SK-N-SH (cell line): ENCODE results near the gene CEBPA. TPM values are rescaled to one million over a fixed set of nuclear protein-coding genes. Genes with fewer than 3 reads are reported as not detected.

Experiments
- CTCF ChIA-PET: fragments of 300-600, 350-600 bp; formaldehyde crosslinking; extraction: SDS; loops from one replicate; lab custom pipeline; 2021; lab: Yijun Ruan, JAX
- POLR2A ChIA-PET: fragments of 350-600 bp; sonication (Branson Sonifier 250); formaldehyde crosslinking; extraction: SDS; loops from one replicate; lab custom pipeline; 2020; ENCODE audit warnings: antibody characterized with exemption, inconsistent platforms; lab: Yijun Ruan, JAX
- DNase-seq: peaks from one replicate; pipeline ENCODE4 v3.0.0; 2012
- H2AFZ ChIP-seq: fragments of 200-600 bp; sonication (generic); 2 replicates; pipeline ENCODE4 v1.8.1; 2016; ENCODE audit warnings: antibody characterized with exemption, mild to moderate bottlenecking, low read depth
- H3F3A ChIP-seq: fragments of 200-600 bp; sonication (generic); replicated peaks from 2 replicates; pipeline ENCODE3; 2016; ENCODE audit warnings: antibody characterized with exemption, mild to moderate bottlenecking; ENCODE audit not compliant: insufficient read depth
- H3K27ac ChIP-seq, 2 experiments: fragments of 200-500 bp in 1 of 2; fragments of 200-600 bp in 1 of 2; sonication (Bioruptor generic) in 1 of 2; sonication (generic), shearing (Covaris generic) in 1 of 2; 2 replicates each; pipeline versions ENCODE4 v1.5.1 to v1.6.1; 2014 to 2016; ENCODE audit warnings: low read depth in 2 of 2, inconsistent platforms in 1 of 2, low read length in 1 of 2, mild to moderate bottlenecking in 1 of 2, mixed read lengths in 1 of 2
- H3K27me3 ChIP-seq: fragments of 200-600 bp; sonication (generic), shearing (Covaris generic); 2 replicates; pipeline ENCODE4 v1.6.1; 2016; ENCODE audit warnings: mixed run types; ENCODE audit not compliant: insufficient read depth
- H3K36me3 ChIP-seq, 2 experiments: fragments of 200-500 bp in 1 of 2; fragments of 200-600 bp in 1 of 2; sonication (Bioruptor generic) in 1 of 2; sonication (generic) in 1 of 2; replicated peaks in 1 of 2; 2 replicates each; pipeline versions ENCODE3 to v1.5.1; 2014 to 2016; ENCODE audit warnings: low read length in 1 of 2, mild to moderate bottlenecking in 1 of 2; ENCODE audit not compliant: insufficient read depth in 2 of 2, control insufficient read depth in 1 of 2
- H3K4me1 ChIP-seq, 2 experiments: fragments of 200-500 bp in 1 of 2; fragments of 200-600 bp in 1 of 2; sonication (Bioruptor generic) in 1 of 2; sonication (generic), shearing (Covaris generic) in 1 of 2; 2 replicates each; pipeline versions ENCODE4 v1.5.1 to v1.6.1; 2014 to 2016; ENCODE audit warnings: low read depth in 1 of 2, low read length in 1 of 2, mixed run types in 1 of 2; ENCODE audit not compliant: insufficient read depth in 2 of 2, control insufficient read depth in 1 of 2
- H3K4me2 ChIP-seq: fragments of 200-600 bp; sonication (generic), shearing (Covaris generic); 2 replicates; pipeline ENCODE4 v1.6.1; 2017; ENCODE audit warnings: mixed run types
- H3K4me3 ChIP-seq, 2 experiments: fragments of 200-500 bp in 1 of 2; fragments of 200-600 bp in 1 of 2; sonication (Bioruptor generic) in 1 of 2; sonication (generic), shearing (Covaris generic) in 1 of 2; 2 replicates each; pipeline versions ENCODE4 v1.5.1 to v1.8.1; 2014 to 2016; ENCODE audit warnings: low read depth in 2 of 2, inconsistent platforms in 1 of 2, low read length in 1 of 2, mild to moderate bottlenecking in 1 of 2, mixed read lengths in 1 of 2, moderate library complexity in 1 of 2
- H3K79me2 ChIP-seq: fragments of 200-600 bp; sonication (generic); 2 replicates; pipeline ENCODE4 v1.8.1; 2017; ENCODE audit warnings: mild to moderate bottlenecking; ENCODE audit not compliant: insufficient read depth
- H3K9ac ChIP-seq: fragments of 200-600 bp; sonication (generic); 2 replicates; pipeline ENCODE4 v1.6.1; 2017; ENCODE audit warnings: mixed run types
- H3K9me2 ChIP-seq: fragments of 200-600 bp; sonication (generic); 2 replicates; pipeline ENCODE4 v1.6.1; 2017; ENCODE audit warnings: mixed run types
- H3K9me3 ChIP-seq: fragments of 200-600 bp; sonication (generic); 2 replicates; pipeline ENCODE4 v1.6.1; 2017; ENCODE audit warnings: mixed run types, mild to moderate bottlenecking, moderate library complexity
- H4K20me1 ChIP-seq: fragments of 200-600 bp; sonication (generic); 2 replicates; pipeline ENCODE4 v1.6.1; 2017; ENCODE audit warnings: mild to moderate bottlenecking, mixed run types; ENCODE audit not compliant: insufficient read depth
- CTCF ChIP-seq: fragments of 200-600 bp; sonication (generic); IDR thresholded peaks from 2 replicates; pipeline ENCODE4 v1.6.1; 2017; ENCODE audit warnings: antibody characterized with exemption, mild to moderate bottlenecking, moderate library complexity
- ELF1 ChIP-seq: IDR thresholded peaks from 2 replicates; pipeline ENCODE4 v1.4.0; 2012
- EP300 ChIP-seq, 2 experiments: IDR thresholded peaks; 2 replicates each; pipeline versions ENCODE4 v1.4.0 to v1.6.1; 2012; ENCODE audit warnings: borderline replicate concordance in 1 of 2, low read depth in 1 of 2, low read length in 1 of 2
- FOSL2 ChIP-seq: IDR thresholded peaks from 2 replicates; pipeline ENCODE4 v1.4.0; 2012; ENCODE audit warnings: low read depth, mild to moderate bottlenecking, moderate library complexity, borderline replicate concordance
- GABPA ChIP-seq: IDR thresholded peaks from 2 replicates; pipeline ENCODE4 v1.4.0; 2012; ENCODE audit warnings: low read depth, mild to moderate bottlenecking
- GATA2 ChIP-seq: sonication (generic); formaldehyde crosslinking; IDR thresholded peaks from 2 replicates; pipeline ENCODE4 v1.5.0; 2020; ENCODE audit warnings: mild to moderate bottlenecking, missing genetic modification reagents
- IRF3 ChIP-seq: fragments of 150-350 bp; IDR thresholded peaks from 2 replicates; pipeline ENCODE4 v1.6.1; 2016; ENCODE audit warnings: mild to moderate bottlenecking, low read depth, low read length
- MAX ChIP-seq: IDR thresholded peaks from 2 replicates; pipeline ENCODE4 v1.4.0; 2012; ENCODE audit warnings: low read depth
- MXI1 ChIP-seq: IDR thresholded peaks from 2 replicates; pipeline ENCODE4 v1.6.1; 2012; ENCODE audit warnings: mild to moderate bottlenecking, low read depth, low read length, improper control_type of control experiment
- POLR2AphosphoS5 ChIP-seq: IDR thresholded peaks from 2 replicates; pipeline ENCODE4 v1.6.1; 2012; ENCODE audit warnings: low read depth, low read length
- RAD21 ChIP-seq: IDR thresholded peaks from 2 replicates; pipeline ENCODE4 v1.6.1; 2012; ENCODE audit warnings: mild to moderate bottlenecking, low read length
- RCOR1 ChIP-seq: fragments of 150-350 bp; IDR thresholded peaks from 2 replicates; pipeline ENCODE4 v1.6.1; 2017; ENCODE audit warnings: antibody characterized with exemption, low read length
- REST ChIP-seq: IDR thresholded peaks from 2 replicates; pipeline ENCODE4 v1.6.1; 2012; ENCODE audit warnings: mild to moderate bottlenecking, low read depth, low read length, moderate library complexity
- RFX5 ChIP-seq: IDR thresholded peaks from 2 replicates; pipeline ENCODE4 v1.6.1; 2012; ENCODE audit warnings: mild to moderate bottlenecking, improper control_type of control experiment, low read length
- RXRA ChIP-seq: IDR thresholded peaks from 2 replicates; pipeline ENCODE4 v1.4.0; 2012; ENCODE audit warnings: low read depth, mild to moderate bottlenecking, borderline replicate concordance
- SIN3A ChIP-seq: IDR thresholded peaks from 2 replicates; pipeline ENCODE4 v1.6.1; 2012; ENCODE audit warnings: low read depth, mild to moderate bottlenecking, low read length, moderate library complexity, borderline replicate concordance
- TAF1 ChIP-seq: IDR thresholded peaks from 2 replicates; pipeline ENCODE4 v1.6.1; 2012; ENCODE audit warnings: low read depth, mild to moderate bottlenecking, low read length, moderate library complexity, borderline replicate concordance
- TEAD4 ChIP-seq: IDR thresholded peaks from 2 replicates; pipeline ENCODE4 v1.4.0; 2012; ENCODE audit warnings: mild to moderate bottlenecking, borderline replicate concordance; ENCODE audit not compliant: insufficient read depth
- USF2 ChIP-seq: fragments of 150-350 bp; IDR thresholded peaks from 2 replicates; pipeline ENCODE4 v1.6.1; 2017; ENCODE audit warnings: antibody characterized with exemption, low read length, low read depth, borderline replicate concordance
- ZBTB33 ChIP-seq: IDR thresholded peaks from 2 replicates; pipeline ENCODE4 v1.4.0; 2012; ENCODE audit warnings: low read depth, borderline replicate concordance
- WGBS: methylation state at CpG from one replicate; pipeline ENCODE4 v1.1.6; 2017; ENCODE audit warnings: low lambda C conversion rate; 5-methylcytosine and 5-hydroxymethylcytosine counted together
- polyA plus RNA-seq, 3 experiments: library from polyadenylated mRNA; depleted of rRNA; stranded (reverse); fragments of >200 nt; gene quantifications; 2 replicates each; pipeline ENCODE4 v1.2.3, GENCODE V29; 2012

Gene CEBPA
- polyA plus RNA-seq, 1 of the 3 experiments (the other 2 are of a cell fraction): 0.15 TPM

GRCh38 chr19:33267706-33268105 lies 34.6 kb downstream of the CEBPA start:
- no peak overlapping the region for H3K27ac ChIP-seq
- POLR2A ChIA-PET: interaction anchor here (0.6 kb wide), 1 partner anchor 29 kb away, joined by 4 read pairs; no protein-coding TSS in a partner anchor
- WGBS: 39% methylated on average over 4 of the region's 14 CpGs

More at GRCh38 chr19:33267706-33268105, 34.6 kb downstream of the CEBPA start:
- no peaks in the 10 kb centered on the region; a peak in 1 of 4 replicates for H3K4me1 ChIP-seq
- no peaks in the 10 kb centered on the region for H3K79me2 ChIP-seq
- no peaks in the 10 kb centered on the region for H4K20me1 ChIP-seq
- CTCF ChIA-PET: interaction anchor here (0.9 to 1.1 kb wide), 2 partner anchors 33 to 139 kb away, joined by 3 read pairs; no protein-coding TSS in a partner anchor
- H3K4me3 ChIP-seq: no peak overlapping the region
- H3K27me3 ChIP-seq: no peaks in the 10 kb centered on the region
- no peaks in the 10 kb centered on the region for H3K9me3 ChIP-seq
- H3K36me3 ChIP-seq: no peaks in the 10 kb centered on the region
- no peak overlapping the region for H3K4me2 ChIP-seq
- H2AFZ ChIP-seq: no peak overlapping the region
- DNase-seq: no peak
- no peak for TF ChIP-seq EP300 (IDR thresholded peaks at IDR 0.05; ENCODE audit: borderline replicate concordance in 1 of 2, low read depth in 1 of 2, low read length in 1 of 2)
- TF ChIP-seq REST: no peak
- no peak for TF ChIP-seq ELF1
- no peak for TF ChIP-seq TAF1
- no peak for TF ChIP-seq IRF3
- no peak for TF ChIP-seq POLR2AphosphoS5
- TF ChIP-seq GABPA: no peak
- no peak for TF ChIP-seq MXI1
- TF ChIP-seq RCOR1: no peak
- TF ChIP-seq ZBTB33: no peak
- no peak for TF ChIP-seq SIN3A
- TF ChIP-seq RXRA: no peak
- no peak for TF ChIP-seq FOSL2
- TF ChIP-seq GATA2 (CRISPR knock-in tag): no peak
- no peak for TF ChIP-seq TEAD4
- no peak for TF ChIP-seq RAD21
- no peak for TF ChIP-seq RFX5
- no peak for TF ChIP-seq CTCF
- TF ChIP-seq MAX: no peak
- TF ChIP-seq USF2: no peak
- no peak overlapping the region for H3K9ac ChIP-seq
- H3F3A ChIP-seq: no peaks in the 10 kb centered on the region
- H3K9me2 ChIP-seq: no peaks in the 10 kb centered on the region
